ENCODE data around the gene ABCB6. TPM values are rescaled to one million over a fixed set of nuclear protein-coding genes. Genes with fewer than 3 reads are reported as not detected.

The ABCB6 gene
- total RNA-seq, 6 experiments from 2014 or later, result 12.5 to 16.5 (median 13.9) TPM

DNA sequence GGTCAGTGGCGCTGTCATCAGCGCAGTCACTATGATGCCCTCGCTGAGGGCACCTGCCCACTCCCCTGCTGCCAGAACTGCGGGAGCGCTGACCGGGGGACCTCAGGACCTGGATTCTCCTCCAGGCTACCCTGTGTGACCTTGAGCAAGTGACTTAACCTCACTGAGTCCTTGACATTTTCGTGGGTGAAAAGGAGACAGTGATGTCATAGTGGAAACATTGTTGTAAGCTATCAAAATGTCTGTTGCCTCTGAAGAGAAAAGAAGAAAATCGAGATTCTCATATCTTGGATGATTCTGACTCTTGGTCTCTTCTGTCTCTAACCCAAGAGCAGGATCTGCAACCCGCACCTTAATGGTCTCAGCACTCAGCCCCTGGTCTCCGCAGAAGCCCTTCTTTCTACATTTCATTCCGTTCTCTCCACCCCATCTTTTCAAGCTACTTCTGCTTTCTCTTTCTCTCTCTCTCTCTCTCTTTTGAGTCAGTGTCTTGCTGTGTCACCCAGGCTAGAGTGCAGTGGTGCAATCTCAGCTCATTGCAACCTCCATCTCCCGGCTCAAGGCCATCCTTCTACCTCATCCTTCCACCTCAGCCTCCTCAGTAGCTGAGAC lies 35.9 kb upstream of the ABCB6 start:
- Mint-ChIP-seq H3K4me1 (ENCODE audit: low read depth) (peaks cover 39% of the 10 kb centered on the region), H3K4me3 (peak overlapping the region; percentile 74), H3K36me3 (ENCODE audit: low read depth) (peaks cover 15% of the 10 kb centered on the region; the same call in 1 of the 2 replicates), H3K9me3 (no peaks in the 10 kb centered on the region), H3K27ac (peak overlapping the region; percentile 11; the same call in 1 of the 2 replicates), H3K27me3 (ENCODE audit: insufficient read depth) (peaks cover 13% of the 10 kb centered on the region)
- peak; percentile 28 for DNase-seq
- TF ChIP-seq, protein P1, sequence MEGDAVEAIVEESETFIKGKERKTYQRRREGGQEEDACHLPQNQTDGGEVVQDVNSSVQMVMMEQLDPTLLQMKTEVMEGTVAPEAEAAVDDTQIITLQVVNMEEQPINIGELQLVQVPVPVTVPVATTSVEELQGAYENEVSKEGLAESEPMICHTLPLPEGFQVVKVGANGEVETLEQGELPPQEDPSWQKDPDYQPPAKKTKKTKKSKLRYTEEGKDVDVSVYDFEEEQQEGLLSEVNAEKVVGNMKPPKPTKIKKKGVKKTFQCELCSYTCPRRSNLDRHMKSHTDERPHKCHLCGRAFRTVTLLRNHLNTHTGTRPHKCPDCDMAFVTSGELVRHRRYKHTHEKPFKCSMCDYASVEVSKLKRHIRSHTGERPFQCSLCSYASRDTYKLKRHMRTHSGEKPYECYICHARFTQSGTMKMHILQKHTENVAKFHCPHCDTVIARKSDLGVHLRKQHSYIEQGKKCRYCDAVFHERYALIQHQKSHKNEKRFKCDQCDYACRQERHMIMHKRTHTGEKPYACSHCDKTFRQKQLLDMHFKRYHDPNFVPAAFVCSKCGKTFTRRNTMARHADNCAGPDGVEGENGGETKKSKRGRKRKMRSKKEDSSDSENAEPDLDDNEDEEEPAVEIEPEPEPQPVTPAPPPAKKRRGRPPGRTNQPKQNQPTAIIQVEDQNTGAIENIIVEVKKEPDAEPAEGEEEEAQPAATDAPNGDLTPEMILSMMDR (IDR thresholded peaks at IDR 0.05), result no peak

DNA sequence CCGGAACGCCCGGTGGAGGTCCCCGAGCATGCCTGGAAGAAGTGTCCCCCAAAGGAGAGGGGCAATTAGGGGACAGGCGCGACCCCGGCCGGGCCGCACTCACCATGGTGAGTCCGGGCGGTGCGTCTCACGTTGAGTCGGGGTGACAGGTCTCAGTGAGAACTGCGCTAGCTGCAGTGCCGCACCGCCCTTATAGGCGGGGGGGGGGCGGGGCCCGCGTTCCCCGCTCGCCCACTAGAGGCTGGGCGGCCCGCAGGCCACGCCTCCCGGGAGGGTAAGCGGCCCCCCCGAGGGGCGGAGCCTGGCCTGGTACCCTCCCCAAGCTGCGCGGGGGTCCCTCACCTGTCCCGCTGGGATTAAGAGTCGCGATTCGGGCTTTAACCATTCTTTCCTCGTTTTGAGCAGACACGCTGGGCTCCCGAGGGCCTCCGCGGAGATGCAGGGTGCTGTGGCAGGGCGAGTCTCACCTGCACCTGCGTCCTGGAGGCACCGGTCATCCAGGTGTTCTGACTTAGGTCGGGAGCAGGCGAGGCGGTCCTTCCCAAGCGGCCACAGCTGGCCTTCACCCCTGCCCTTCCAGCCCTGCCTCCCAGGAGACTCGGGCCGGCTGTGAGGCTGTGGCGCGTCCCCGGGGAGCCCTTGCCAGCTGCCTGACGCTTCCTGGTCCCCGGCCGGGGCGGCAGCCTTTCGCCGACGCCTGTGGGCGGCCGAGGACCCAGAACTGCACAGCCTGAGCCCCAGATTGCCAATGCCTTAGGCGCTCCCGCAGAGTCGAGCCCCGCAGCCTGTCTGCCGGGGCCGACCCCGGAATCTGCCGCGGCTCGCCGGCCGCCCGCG lies 35.2 kb upstream of the ABCB6 start, which contains the start of gene TUBA4A:
TSS of gene TUBA4A (minus strand) at position 166 of the 837 bp plus-strand sequence. CDS start at position 106, 60 bp downstream.
- peak within 1 kb of the TSS; percentile 91 for H3K4me3 Mint-ChIP-seq
- DNase-seq, result no peak
- H3K4me1 Mint-ChIP-seq (ENCODE audit: low read depth), result peaks cover 47% of the 10 kb centered on the region
- peaks cover 10% of the 10 kb centered on the region for H3K27me3 Mint-ChIP-seq (ENCODE audit: insufficient read depth)
- no peaks in the 10 kb centered on the region for H3K9me3 Mint-ChIP-seq
- H3K36me3 Mint-ChIP-seq (ENCODE audit: low read depth), result peaks cover 15% of the 10 kb centered on the region; the same call in 1 of the 2 replicates
- peak within 1 kb of the TSS; percentile 83 for H3K27ac Mint-ChIP-seq
- TF ChIP-seq, protein P1 (IDR thresholded peaks at IDR 0.05), result no peak

DNA sequence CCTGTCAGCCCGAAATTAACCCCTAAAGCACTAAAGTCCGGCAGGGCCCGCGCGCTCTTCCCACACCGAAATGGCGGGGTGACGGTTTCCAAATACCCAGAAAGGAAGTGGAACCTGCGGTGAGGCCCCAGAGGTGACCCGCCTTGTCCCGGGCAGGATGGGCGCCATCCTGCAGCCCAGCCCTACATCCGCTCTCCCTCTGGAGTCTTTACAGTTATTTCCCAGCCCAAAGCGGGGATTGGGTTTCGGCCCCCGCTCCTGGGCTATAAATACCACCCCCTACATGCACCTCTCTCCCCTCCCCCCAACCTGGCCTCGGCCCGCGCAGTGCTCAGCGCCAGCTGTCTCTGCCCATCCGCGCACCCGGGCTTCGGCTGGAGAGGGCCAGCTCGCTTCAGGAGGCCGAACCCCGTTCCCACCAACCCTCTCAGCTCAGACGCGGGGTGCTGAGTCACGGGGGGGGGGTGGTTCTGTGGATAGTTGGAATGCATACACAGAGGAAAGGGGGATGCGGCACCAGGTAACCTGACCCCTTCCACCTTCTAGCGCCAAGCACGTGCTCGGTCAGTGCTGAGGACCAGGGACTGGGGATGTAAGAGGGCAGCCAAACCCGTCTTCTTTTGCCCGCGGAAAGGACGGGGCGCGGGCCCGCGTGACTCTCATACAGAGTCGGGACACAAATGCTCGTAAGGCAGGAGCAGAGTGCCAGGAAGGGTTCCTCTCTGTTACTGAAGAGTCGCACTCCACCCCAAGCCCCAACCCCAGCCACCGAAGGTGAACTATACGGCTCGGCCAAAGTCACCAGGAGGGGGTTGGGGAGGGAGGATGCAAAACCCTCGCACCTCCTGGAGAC lies 34.4 kb upstream of the ABCB6 start, which contains the start of gene TUBA4B:
TSS of gene TUBA4B (plus strand) at position 344 of the 853 bp plus-strand sequence. CDS start at position 509, 165 bp downstream.
- H3K4me1 Mint-ChIP-seq (ENCODE audit: low read depth), result peaks cover 54% of the 10 kb centered on the region
- H3K36me3 Mint-ChIP-seq (ENCODE audit: low read depth), result peaks cover 15% of the 10 kb centered on the region; the same call in 1 of the 2 replicates
- no peaks in the 10 kb centered on the region for H3K9me3 Mint-ChIP-seq
- H3K4me3 Mint-ChIP-seq, result peak within 1 kb of the TSS; percentile 91
- peaks cover 10% of the 10 kb centered on the region for H3K27me3 Mint-ChIP-seq (ENCODE audit: insufficient read depth)
- peak; percentile 35 for DNase-seq
- TF ChIP-seq, protein P1 (IDR thresholded peaks at IDR 0.05), result no peak
- H3K27ac Mint-ChIP-seq, result peak within 1 kb of the TSS; percentile 83

DNA sequence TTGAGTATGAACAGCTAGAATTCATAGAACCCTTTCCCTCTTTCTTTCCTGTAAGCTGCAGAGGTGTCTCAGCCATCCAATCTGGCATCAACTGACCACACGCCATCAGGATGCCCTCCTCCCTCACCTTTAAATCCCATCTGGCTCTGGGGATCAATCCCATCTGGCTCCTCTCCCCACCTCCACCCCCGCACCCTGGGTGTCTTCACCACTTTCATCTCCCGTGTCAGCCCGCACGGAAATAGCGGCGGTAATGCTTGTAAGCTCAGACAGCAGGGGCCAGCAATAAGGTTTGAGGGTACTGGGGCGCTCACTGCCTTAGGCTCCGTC lies 33.8 kb upstream of the ABCB6 start:
- Mint-ChIP-seq H3K4me3 (peak overlapping the region; percentile 91), H3K4me1 (ENCODE audit: low read depth) (peaks cover 54% of the 10 kb centered on the region)
- DNase-seq, result no peak

More for the DNA sequence above, 33.8 kb upstream of the ABCB6 start:
- peak overlapping the region; percentile 83 for H3K27ac Mint-ChIP-seq
- H3K9me3 Mint-ChIP-seq, result no peaks in the 10 kb centered on the region
- H3K36me3 Mint-ChIP-seq (ENCODE audit: low read depth), result peaks cover 15% of the 10 kb centered on the region; the same call in 1 of the 2 replicates
- TF ChIP-seq, protein P1 (IDR thresholded peaks at IDR 0.05), result no peak
- H3K27me3 Mint-ChIP-seq (ENCODE audit: insufficient read depth), result peaks cover 10% of the 10 kb centered on the region
